NCI-H1048 (cell line): Measurements from ENCODE around the gene OR4C45.
"Not testable (repeated sequence)": the region's sequence is repeated elsewhere in the genome, so short reads cannot be mapped to it uniquely, and the experiment has no call there.

Source experiments
- DNase-seq: peaks from one replicate; lab custom pipeline; 2025; lab: John Stamatoyannopoulos, UW

The OR4C45 gene

GRCh38 chr11:50032574-50032973 is at the start of gene OR4C45:
OR4C45 (plus strand) TSS chr11:50032874.
- no peak for DNase-seq

DNA sequence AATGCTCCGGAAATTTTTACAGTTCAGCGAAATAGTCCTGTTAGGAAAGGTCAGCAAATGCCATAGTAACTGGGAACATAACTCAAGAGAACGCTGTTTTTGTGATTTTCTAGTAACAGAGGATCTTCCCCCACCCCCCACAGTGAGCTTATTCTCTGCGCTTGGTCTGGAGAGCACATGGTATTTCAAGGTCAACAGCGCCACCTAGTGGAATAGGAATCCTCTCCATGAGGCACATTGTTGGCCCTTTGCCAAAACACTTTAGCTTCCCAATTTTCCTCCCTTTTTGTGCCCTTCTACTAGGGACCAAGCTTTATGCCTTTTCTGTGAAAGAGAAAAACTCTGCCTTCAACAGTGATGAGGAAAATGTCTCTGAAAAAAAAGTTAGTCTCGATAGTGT is 37.1 kb upstream of the OR4C45 start:
- peak; percentile 77 for DNase-seq

- DNase-seq = no peak
Measured at GRCh38 chr11:50030193-50030592, 2.5 kb upstream of the OR4C45 start.

DNA sequence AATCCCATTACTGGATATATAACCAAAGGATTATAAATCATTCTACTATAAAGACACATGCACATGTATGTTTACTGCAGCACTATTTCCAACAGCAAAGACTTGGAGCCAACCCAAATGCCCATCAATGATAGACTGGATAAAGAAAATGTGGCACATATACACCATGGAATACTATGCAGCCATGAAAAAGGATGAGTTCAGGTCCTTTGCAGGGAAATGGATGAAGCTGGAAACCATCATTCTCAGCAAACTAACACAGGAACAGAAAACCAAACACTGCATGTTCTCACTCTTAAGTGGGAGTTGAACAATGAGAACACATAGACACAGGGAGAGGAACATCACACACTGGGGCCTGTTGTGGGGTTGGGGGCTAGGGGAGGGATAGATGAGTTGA is 3.6 kb downstream of the OR4C45 start:
- DNase-seq = not testable (repeated sequence)

- DNase-seq = no peak
Measured at GRCh38 chr11:50037251-50037650, 4.6 kb downstream of the OR4C45 start.

DNA sequence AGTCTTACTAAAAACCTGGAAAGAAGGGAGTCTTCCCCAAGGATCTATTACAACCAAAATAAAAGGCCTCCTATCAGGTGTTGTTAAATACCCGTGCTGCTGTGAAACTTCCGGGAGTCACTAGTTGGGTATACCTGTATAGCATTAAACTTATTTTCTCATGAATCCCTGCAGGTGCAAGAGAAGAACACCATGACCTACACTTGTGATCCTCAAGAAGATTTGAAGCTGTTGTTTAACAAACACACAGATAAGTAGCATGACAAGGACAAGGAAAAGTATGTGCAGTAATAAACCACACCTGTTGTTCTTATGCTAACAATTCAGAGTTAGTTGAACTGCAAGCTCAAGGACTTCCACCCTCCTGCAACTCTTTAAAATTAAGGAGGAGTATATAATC is 12.0 kb downstream of the OR4C45 start:
- DNase-seq = no peak

- not testable (repeated sequence) for DNase-seq
Measured at GRCh38 chr11:50063056-50063455, 30.4 kb downstream of the OR4C45 start.

DNA sequence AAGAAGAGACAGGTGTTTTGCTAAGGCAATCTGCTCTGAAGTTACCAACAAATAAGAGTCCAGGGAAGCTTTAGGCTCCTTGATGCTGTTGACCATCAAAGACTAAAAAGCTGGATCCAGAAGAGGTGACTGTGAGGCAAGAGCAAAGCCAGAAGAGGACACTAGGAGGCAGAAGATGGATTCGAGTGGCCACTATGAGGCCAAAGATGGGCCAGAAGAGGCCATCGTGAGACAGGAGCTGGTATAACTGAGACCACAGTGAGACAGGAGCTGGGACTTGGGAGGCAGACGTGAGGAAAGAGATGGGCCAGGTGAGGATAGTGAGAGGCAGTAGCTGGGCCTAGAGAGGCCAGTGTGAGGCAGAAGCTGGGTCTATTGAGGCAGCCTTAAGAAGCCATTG is 37.7 kb downstream of the OR4C45 start:
- DNase-seq = no peak

- DNase-seq = no peak
Measured at GRCh38 chr11:50071584-50072225, 39.0 kb downstream of the OR4C45 start.

GRCh38 chr11:50072226-50073112 is 39.8 kb downstream of the OR4C45 start:
- DNase-seq = no peak

- no peak for DNase-seq
Measured at GRCh38 chr11:50073113-50074105, 40.7 kb downstream of the OR4C45 start.

DNA sequence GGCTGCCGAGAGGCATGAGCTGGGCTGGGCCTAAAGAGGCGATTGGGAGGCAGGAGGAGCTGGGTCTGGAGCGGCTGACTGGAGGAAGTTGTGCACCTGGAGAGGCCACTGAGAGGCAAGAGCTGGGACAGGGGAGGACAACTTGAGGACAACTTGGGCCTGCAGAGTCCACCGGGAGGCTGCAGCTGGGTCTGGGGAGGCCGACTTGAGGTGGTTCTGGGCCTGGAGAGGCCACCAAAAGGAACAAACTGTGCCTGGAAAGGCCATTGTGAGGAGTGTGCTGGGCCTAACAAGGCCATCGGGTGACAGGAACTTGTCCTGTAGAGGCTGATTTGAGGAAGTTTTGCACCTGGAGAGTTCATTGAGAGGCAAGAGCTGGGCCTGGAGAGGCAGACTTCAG is 41.5 kb downstream of the OR4C45 start:
- no peak for DNase-seq

GRCh38 chr11:50075856-50076255 is 43.2 kb downstream of the OR4C45 start:
- DNase-seq = no peak

DNA sequence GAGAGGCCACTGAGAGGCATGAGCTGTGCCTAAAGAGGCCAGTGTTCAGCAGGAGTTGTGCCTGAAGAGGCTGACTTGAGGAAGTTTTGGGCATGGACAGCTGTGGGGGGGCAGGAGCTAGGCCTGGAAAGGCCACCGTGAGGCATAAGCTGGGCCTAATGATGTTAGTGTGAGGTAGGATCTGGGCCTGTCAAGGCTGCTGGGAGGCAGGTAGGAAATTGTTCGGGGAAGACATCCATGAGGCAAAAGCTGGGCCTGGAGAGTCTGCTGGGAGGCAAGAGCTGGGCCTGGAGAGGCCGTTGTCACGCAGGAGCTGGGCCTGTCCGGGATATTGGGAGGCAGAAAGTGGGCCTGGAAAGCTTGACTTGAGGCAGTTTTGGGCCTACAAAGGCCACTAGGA is 44.9 kb downstream of the OR4C45 start:
- DNase-seq = no peak

DNA sequence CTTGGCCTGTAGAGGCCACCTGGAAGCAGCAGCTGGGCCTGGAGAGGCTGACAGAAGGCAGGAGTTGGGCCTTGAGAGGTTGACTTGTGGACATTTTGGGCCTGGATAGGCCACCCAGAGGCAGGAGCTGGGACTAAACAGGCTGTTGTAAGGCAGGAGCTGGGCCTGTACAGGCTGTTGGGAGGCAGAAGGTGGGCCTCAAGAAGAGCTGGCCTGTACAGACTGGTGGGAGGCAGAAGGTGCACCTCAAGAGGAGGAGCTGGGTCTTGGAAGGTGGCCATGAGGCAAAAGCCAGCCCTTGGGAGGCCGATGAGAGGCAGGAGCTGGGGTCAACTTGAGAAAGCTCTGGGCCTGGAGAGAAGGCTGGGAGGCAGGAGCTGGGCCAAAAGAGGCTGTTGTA is 45.3 kb downstream of the OR4C45 start:
- DNase-seq = no peak

DNA sequence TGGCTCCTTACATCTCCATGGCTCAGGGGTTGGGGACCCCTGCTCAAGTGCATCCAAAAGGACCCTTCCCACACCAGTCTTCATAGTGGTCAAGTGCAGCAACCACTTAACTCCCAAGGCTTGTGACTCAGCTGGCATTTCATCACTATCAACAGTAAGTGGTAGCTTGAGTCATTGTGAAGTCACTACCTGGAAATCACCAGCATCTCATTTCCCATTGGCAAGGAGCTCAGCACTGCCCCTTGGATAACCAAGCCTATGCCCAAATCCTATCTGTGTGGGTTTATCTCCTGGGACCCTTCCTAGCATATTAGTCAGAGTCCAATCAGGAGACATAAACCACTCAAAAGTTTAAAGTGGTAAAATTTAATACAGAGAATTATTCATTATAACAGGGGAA is 46.3 kb downstream of the OR4C45 start:
- DNase-seq = not testable (repeated sequence)

- no peak for DNase-seq
Measured at GRCh38 chr11:50080256-50080655, 47.6 kb downstream of the OR4C45 start.
